HG03108 (cell line): ENCODE results near the gene UPF1.

ENCODE experiments used
- ATAC-seq: cut with Tn5 transposase; IDR thresholded peaks from one replicate; pipeline ENCODE4 v1.9.1; 2021; ENCODE audit warnings: moderate library complexity; ENCODE audit not compliant: unreplicated experiment

The UPF1 gene

GRCh38 chr19:18855647-18856384, 24.1 kb downstream of the UPF1 start:
- ATAC-seq: no peak

DNA sequence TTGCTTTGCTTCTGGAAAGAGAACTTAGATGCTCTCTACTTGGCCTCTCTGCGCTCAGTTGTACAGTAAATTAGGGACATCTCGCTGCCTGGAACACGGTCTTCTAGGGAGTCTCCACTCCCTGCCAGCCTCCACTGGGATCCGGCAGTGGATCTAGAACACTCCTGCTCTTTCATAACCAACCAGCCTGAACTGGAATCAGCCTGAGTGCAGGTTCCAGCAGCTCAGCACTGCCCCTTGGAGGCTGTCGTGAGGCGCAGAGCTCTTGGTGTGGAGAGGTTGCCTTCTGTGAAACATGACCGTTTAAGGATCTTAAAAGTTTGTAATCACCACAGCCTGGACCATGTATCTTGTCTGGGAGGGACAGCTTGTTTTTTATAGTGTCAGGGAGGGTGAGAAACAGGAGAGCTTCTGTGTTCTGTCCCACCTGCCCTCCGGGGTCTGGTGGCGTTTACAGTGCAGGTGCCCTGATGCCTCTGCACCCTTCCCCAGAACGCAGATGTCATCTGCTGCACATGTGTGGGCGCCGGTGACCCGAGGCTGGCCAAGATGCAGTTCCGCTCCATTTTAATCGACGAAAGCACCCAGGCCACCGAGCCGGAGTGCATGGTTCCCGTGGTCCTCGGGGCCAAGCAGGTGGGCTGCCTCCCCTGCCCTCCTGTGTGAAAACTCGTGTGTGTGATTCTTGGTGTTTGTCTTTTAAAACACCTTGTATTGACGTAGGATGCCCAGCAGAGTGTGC, 24.8 kb downstream of the UPF1 start:
- ATAC-seq: no peak

DNA sequence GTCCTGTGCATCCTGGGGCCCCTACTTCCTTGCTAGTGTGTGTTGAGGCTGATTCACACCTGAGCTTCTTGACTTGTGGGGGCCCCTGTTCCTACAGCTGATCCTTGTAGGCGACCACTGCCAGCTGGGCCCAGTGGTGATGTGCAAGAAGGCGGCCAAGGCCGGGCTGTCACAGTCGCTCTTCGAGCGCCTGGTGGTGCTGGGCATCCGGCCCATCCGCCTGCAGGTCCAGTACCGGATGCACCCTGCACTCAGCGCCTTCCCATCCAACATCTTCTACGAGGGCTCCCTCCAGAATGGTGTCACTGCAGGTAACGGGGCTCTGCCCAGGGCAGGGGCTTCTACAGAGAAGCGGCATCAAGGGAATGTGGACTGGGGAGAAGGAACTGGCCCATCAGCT, 25.5 kb downstream of the UPF1 start:
- ATAC-seq: no peak

DNA sequence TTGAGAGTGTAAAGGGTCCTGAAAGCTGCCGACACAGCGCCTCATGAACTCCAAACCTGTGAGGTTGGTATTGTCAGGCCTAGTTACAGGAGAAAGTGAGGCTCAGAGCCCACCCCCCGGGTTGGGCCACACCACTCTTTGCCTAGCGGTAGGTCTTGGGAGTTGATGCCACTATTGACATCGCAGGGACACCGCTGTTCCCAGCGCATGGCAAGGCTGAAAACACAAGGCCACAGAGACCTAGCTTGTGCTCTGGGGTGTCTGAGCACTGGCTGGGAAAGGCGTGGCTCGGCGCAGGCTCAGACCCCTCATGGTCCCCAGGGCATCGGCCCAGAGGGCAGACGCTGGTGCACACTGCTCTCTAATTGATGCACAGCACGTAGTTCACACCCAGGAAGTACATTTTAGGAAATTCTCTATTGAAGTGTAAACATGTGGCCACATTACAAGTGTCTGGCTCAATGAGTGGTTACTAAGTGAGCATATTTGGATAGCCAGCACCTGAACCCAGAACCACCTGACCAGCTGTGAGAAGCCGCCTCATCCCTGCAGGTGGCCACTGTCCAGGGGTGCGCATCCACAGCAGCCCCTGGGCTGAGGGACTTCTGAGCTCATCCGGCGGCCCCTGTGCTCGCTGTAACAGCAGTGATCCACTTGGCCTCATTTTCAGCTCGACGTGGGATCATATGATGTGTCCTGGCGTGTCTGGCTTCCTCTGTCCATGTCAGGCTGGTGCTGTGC, 27.3 kb downstream of the UPF1 start:
- ATAC-seq: no peak

- ATAC-seq: no peak
These were observed 28.0 kb downstream of the UPF1 start for GRCh38 chr19:18859676-18860301.

DNA sequence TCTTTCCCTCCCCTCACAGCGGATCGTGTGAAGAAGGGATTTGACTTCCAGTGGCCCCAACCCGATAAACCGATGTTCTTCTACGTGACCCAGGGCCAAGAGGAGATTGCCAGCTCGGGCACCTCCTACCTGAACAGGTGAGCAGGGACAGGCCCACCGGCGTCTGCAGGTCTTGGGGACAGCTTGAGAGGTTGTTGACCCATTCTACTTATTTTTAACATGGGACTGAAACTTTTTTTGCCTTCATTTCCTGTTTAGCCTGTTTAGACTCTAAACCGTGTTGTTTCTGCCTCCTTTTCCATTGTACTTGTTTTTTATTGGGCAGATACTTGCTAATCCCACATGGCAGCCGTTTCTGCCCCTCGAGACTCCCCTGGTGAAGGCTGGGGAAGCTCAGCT, 28.5 kb downstream of the UPF1 start:
- ATAC-seq: no peak

- no peak for ATAC-seq
These were observed 29.0 kb downstream of the UPF1 start for GRCh38 chr19:18860725-18861124.

DNA sequence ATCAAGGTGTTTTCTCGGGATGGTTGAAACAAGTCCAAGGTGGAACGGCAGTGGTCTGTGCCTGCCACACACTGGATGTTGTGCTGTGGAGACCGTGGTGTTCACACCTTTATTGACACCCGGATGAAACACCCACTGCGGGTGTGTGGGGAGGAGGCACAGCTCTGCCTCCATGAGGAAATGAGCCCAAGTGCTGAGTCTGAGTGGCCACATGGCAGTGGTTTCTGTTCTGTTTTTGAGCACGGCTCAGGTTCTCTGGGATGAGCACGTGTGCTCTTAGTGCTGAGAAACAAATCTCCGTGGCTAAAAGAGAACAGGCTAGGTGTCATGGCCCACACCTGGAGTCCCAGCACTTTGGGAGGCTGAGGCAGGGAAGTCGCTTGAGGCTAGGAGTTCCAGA, 29.5 kb downstream of the UPF1 start:
- no peak for ATAC-seq

DNA sequence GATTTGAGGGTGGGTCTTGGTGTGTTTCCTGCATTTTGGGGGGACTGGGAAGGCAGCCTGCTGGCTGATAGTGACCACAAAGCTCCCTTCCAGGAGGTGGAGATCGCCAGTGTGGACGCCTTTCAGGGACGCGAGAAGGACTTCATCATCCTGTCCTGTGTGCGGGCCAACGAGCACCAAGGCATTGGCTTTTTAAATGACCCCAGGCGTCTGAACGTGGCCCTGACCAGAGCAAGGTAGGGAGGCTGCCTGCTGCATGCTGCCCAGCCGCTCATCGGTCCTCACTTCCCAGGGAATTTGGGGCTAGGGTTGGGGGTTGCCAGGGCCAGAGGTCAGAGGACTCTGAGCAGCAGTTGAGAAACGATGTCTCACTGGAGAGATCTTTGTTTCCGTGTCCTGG, 30.2 kb downstream of the UPF1 start:
- no peak for ATAC-seq

GRCh38 chr19:18862976-18863842, 31.4 kb downstream of the UPF1 start:
- no peak for ATAC-seq

DNA sequence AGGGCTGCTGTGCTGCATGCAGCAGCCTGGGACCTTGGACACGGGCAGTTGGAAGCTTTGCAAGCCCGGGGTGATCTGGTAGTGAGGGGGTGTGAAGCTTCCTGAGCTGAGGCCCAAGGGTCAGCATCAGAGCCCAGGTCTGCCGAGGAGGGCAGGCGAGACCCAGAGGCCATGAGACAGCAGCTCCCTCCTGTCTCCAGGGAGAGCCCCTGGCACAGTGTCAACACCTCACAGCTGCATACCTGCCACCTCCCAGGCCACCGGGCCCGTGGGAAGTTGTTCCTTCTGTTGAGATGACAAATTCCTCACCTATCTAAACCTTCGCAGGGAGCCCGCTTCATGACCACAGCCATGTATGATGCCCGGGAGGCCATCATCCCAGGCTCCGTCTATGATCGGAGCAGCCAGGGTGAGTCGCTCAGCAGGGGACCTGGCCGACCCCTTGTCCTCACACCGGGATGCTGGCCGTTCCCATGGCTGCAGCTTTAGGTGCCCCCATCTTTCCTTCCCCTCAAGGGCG, 32.1 kb downstream of the UPF1 start:
- no peak for ATAC-seq

DNA sequence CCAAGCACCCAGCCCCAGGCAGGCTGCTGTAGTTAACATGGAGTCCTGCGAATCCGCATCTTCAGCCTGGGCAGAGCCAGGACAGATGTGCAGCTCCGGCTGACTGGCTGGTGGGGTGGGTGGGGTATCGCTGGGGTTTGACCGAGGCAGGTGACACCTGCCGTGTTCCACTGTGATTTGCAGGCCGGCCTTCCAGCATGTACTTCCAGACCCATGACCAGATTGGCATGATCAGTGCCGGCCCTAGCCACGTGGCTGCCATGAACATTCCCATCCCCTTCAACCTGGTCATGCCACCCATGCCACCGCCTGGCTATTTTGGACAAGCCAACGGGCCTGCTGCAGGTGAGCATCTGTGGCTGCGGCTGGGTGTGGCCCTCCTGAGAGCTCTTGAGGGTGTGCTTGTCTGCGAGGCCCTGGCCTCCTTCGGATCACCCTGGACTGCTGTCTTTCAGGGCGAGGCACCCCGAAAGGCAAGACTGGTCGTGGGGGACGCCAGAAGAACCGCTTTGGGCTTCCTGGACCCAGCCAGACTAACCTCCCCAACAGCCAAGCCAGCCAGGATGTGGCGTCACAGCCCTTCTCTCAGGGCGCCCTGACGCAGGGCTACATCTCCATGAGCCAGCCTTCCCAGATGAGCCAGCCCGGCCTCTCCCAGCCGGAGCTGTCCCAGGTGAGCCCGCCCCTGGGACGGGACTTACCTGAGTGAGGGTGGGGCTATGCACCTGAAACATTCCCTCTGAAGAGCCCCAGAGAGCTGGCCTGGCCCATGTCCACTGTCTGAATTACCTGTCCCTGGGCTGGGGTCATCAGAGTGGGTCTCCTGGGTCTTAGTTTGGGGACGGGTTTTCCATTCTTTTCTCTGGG, 33.6 kb downstream of the UPF1 start:
- ATAC-seq: no peak

- ATAC-seq: no peak
These were observed 34.4 kb downstream of the UPF1 start for GRCh38 chr19:18865973-18866799.

DNA sequence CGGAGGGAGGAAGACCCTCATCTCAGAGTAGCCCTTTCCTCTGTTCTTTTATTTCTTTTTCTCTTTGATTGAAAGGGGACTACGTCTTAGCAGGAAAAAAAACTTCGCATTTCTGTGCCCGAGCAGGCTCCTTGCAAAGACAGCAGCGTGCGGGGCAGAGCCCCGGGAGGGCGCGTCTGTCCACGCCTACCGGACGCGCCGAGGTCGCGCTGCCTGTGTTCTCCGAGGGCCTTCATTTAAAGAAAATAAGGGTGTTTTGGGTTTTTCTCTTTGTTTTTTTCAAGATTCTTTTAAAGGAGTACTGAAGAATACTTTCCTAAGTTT, 35.0 kb downstream of the UPF1 start:
- ATAC-seq: no peak

GRCh38 chr19:18867199-18867598, 35.4 kb downstream of the UPF1 start:
- no peak for ATAC-seq

- no peak for ATAC-seq
These were observed 36.0 kb downstream of the UPF1 start for GRCh38 chr19:18867751-18868150.

GRCh38 chr19:18868380-18869022, 36.7 kb downstream of the UPF1 start:
- no peak for ATAC-seq

DNA sequence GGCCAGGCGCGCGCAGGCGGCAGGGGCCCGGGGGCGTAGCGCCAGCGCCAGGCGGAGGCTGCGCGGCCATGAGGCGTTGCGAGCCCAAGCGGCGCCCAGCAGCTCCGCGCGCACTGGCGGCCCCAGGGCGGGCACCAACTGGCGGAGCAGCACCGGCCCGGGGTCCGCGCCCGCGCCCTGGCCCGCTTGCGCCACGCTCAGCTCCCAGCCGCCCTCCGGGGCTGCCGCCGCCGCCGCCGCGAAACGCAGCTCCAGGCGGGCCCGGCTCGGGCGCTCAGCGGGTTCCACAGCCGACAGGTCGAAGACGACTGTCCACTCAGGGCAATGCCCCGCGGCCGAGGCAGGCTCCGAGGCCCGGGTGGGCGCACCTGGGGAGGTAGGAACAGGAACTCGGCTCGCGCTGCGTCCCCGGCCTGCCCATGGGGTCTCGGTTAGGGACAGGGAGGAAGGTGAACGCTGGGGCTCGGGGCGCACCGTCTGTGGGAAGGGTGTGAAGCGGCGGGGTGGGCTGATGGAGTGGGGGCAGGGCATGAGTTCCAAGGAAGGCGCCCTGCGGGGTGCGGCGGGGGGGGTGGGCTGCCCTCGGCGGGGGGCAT, 37.4 kb downstream of the UPF1 start:
- ATAC-seq: no peak
